ENCODE data around the gene EIF3K.

Gene EIF3K

GRCh38 chr19:38634757-38635482, 15.9 kb downstream of the EIF3K start:
- TF ChIP-seq CTCF (IDR thresholded peaks at IDR 0.05; ENCODE audit: borderline replicate concordance, insufficient read depth, low read depth, low read length): peak; percentile 89
- no peak overlapping the region for H3K4me3 ChIP-seq (ENCODE audit: low read depth, low read length)

- no peak for TF ChIP-seq CTCF (IDR thresholded peaks at IDR 0.05; ENCODE audit: borderline replicate concordance, insufficient read depth, low read depth, low read length)
- H3K4me3 ChIP-seq (ENCODE audit: low read depth, low read length): no peak overlapping the region
Observed at GRCh38 chr19:38635483-38636399, 16.8 kb downstream of the EIF3K start.

- no peak for TF ChIP-seq CTCF (IDR thresholded peaks at IDR 0.05; ENCODE audit: borderline replicate concordance, insufficient read depth, low read depth, low read length)
- no peak overlapping the region for H3K4me3 ChIP-seq (ENCODE audit: low read depth, low read length)
Observed at GRCh38 chr19:38638461-38638860, 19.5 kb downstream of the EIF3K start.

- no peak for TF ChIP-seq CTCF (IDR thresholded peaks at IDR 0.05; ENCODE audit: borderline replicate concordance, insufficient read depth, low read depth, low read length)
Observed at GRCh38 chr19:38639679-38640078, 20.7 kb downstream of the EIF3K start.

GRCh38 chr19:38640368-38640767, 21.4 kb downstream of the EIF3K start:
- TF ChIP-seq CTCF (IDR thresholded peaks at IDR 0.05; ENCODE audit: borderline replicate concordance, insufficient read depth, low read depth, low read length): no peak
- no peak overlapping the region for H3K4me3 ChIP-seq (ENCODE audit: low read depth, low read length)

More at GRCh38 chr19:38639679-38640078, 20.7 kb downstream of the EIF3K start:
- H3K4me3 ChIP-seq (ENCODE audit: low read depth, low read length): no peak overlapping the region

- TF ChIP-seq CTCF (IDR thresholded peaks at IDR 0.05; ENCODE audit: borderline replicate concordance, insufficient read depth, low read depth, low read length): no peak
- H3K4me3 ChIP-seq (ENCODE audit: low read depth, low read length): no peak overlapping the region
Observed at GRCh38 chr19:38642176-38642575, 23.2 kb downstream of the EIF3K start.

All from GM12875 (cell line).